Sigmoid colon (tissue), 4 donors: ENCODE data around the gene SVOPL.

Experiments used
- EP300 ChIP-seq, 4 donors: sonication (generic); formaldehyde crosslinking; IDR thresholded peaks; one replicate each; pipeline ENCODE4 v1.6.1; 2017; ENCODE audit warnings: antibody characterized with exemption in 4 of 4
- POLR2A ChIP-seq, 2 donors: fragments of 450-650 bp; IDR thresholded peaks; one replicate each; pipeline ENCODE4 v1.6.1; 2016; ENCODE audit warnings: antibody characterized with exemption in 2 of 2, mild to moderate bottlenecking in 2 of 2, moderate library complexity in 2 of 2
- POLR2AphosphoS5 ChIP-seq, 4 donors: sonication (generic); formaldehyde crosslinking; IDR thresholded peaks; one replicate each; pipeline ENCODE4 v1.6.1; 2017; ENCODE audit warnings: antibody characterized with exemption in 4 of 4
- TF ChIP-seq, protein P1 (sequence below), 4 experiments: fragments of 450-650 bp in 3 of 4; fragments of 200-600 bp in 1 of 4; IDR thresholded peaks; one replicate each; pipeline ENCODE4 v1.5.1; 2016 to 2019; ENCODE audit warnings: antibody characterized with exemption in 4 of 4, mild to moderate bottlenecking in 3 of 4, moderate library complexity in 2 of 4

GRCh38 chr7:138670594-138670993 lies 30.6 kb downstream of the SVOPL start:
- TF ChIP-seq POLR2A (IDR thresholded peaks at IDR 0.05) (no peak), POLR2AphosphoS5 (IDR thresholded peaks at IDR 0.05) (no peak), EP300 (IDR thresholded peaks at IDR 0.05) (no peak)
- TF ChIP-seq, protein P1, sequence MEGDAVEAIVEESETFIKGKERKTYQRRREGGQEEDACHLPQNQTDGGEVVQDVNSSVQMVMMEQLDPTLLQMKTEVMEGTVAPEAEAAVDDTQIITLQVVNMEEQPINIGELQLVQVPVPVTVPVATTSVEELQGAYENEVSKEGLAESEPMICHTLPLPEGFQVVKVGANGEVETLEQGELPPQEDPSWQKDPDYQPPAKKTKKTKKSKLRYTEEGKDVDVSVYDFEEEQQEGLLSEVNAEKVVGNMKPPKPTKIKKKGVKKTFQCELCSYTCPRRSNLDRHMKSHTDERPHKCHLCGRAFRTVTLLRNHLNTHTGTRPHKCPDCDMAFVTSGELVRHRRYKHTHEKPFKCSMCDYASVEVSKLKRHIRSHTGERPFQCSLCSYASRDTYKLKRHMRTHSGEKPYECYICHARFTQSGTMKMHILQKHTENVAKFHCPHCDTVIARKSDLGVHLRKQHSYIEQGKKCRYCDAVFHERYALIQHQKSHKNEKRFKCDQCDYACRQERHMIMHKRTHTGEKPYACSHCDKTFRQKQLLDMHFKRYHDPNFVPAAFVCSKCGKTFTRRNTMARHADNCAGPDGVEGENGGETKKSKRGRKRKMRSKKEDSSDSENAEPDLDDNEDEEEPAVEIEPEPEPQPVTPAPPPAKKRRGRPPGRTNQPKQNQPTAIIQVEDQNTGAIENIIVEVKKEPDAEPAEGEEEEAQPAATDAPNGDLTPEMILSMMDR (IDR thresholded peaks at IDR 0.05): no peak
